Stomach (tissue), 4 donors: Measurements from ENCODE around the gene SCARB1.

ENCODE experiments used
- CTCF ChIP-seq, 7 experiments: fragments of 450-650 bp in 4 of 7; fragments of 200-600 bp in 3 of 7; sonication (generic) in 3 of 7; IDR thresholded peaks; one replicate each; pipeline ENCODE4 v1.5.1; 2016 to 2019; ENCODE audit warnings: antibody characterized with exemption in 7 of 7, control low read depth in 2 of 7, mild to moderate bottlenecking in 1 of 7
- POLR2AphosphoS5 ChIP-seq, 3 donors: sonication (generic); formaldehyde crosslinking; IDR thresholded peaks; one replicate each; pipeline ENCODE4 v1.6.1; 2016; ENCODE audit warnings: antibody characterized with exemption in 3 of 3

- no peak for TF ChIP-seq CTCF (IDR thresholded peaks at IDR 0.05)
- no peak for TF ChIP-seq POLR2AphosphoS5 (IDR thresholded peaks at IDR 0.05)
These were observed 70.7 kb downstream of the SCARB1 start for GRCh38 chr12:124792961-124793441.
